Left renal cortex interstitium (tissue), 4 donors: ENCODE measurements around the gene ADH6. TPM values are rescaled to one million over a fixed set of nuclear protein-coding genes. Genes with fewer than 3 reads are reported as not detected.
"Not testable (repeated sequence)": the region's sequence is repeated elsewhere in the genome, so short reads cannot be mapped to it uniquely, and the experiment has no call there.

Experiments used
- DNase-seq, 4 donors: peaks; one replicate each; pipeline ENCODE4 v3.0.0-alpha.2; 2013; ENCODE audit warnings: low read depth in 4 of 4, low spot score in 2 of 4, missing footprints in 1 of 4
- polyA plus RNA-seq, 4 donors: library from polyadenylated mRNA; unstranded; fragments of 120-200 nt; gene quantifications; one replicate each; pipeline ENCODE4 v1.2.1, GENCODE V29; 2013; ENCODE audit not compliant: insufficient read length in 4 of 4

Gene ADH6
- polyA plus RNA-seq, 4 donors: 16.0 to 34.3 (median 28.4) TPM

DNA sequence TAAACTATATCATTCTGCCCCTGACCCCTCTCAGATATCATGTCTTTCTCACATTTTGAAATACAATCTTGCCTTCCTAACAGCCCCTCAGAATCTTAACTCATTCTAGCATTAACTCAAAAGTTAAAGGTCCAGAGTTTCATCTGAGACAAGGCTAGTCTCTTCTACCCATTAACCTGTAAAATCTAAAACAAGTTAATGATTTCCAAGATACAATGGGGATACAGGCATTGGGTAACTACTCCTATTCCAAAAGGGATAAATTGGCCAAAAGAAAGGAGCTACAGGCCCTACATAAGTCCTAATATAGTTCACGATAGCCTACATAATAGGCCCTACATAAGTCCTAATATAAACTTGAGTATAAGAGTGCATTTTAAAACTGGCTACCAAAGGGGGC lies 18.9 kb downstream of the ADH6 start:
- DNase-seq: no peak

DNA sequence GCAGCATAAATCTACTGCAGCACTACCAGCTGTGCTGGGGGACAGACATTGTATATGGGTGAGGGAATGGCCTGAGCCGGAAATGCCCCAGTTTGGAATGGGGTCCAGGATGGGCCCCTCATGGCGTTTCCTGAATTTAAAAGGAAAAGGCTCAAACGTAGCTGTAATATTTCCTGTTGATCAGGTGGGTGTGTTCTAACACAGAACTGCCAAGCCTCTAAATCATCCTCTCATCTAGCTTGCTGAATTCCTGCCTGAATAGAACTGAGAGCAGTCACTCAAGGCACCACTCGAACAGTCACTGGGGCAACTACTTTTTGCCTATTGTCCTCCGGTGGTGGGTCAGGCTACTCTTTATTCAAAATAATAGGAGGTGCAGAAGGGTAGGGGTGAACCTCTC lies 28.7 kb downstream of the ADH6 start:
- no peak for DNase-seq

DNA sequence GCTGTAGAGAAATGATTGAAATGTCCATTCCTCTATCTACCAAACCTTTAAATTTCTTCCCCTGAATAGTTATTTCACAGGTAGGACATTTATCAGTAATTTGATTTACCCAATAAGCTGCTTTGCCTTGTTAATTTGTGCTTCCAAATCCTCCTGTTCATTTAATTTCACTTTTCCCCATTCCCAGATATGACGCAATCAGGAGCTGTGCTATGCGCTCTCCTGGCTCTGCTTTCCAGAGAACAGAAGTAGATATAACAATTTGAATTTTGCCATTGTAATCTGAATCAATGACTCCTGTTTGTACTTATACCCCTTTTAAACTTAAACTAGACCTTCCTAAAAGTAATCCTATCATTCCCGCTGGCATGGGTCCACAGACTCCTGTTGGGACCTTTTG lies 29.1 kb downstream of the ADH6 start:
- not testable (repeated sequence) for DNase-seq

DNA sequence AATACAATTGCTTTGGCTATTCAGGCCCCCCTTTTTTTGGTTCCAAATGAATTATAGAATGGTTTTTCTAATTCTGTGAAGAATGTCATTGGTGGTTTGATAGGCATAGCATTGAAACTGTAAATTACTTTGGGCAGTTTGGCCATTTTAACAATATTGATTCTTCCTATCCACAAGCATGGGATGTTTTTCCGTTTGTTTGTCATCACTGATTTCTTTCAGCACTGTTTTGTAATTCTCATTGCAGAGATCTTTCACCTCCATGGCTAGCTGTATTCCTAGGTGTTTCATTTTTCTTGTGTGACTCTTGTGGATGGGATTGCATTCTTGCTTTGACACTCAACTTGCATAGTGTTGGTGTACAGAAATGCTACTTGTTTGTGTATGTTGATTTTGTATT lies 33.0 kb downstream of the ADH6 start:
- DNase-seq: no peak

DNA sequence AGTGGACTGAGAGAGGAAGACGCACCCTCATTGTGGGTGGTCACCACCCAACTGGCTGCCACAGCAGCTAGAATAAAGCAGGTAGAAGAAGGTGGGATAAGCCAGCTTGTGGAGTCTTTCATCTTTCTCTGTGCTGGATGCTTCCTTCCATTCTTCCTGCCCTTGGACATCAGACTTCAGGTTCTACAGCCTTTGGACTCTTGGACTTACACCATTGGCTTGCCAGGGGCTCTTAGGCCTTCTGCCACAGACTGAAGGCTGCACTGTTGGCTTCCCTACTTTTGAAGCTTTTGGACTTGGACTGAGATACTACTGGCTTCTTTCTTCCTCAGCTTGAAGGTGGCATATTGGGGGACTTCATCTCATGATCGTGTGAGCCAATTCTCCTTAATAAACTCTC lies 33.5 kb downstream of the ADH6 start:
- no peak for DNase-seq

DNA sequence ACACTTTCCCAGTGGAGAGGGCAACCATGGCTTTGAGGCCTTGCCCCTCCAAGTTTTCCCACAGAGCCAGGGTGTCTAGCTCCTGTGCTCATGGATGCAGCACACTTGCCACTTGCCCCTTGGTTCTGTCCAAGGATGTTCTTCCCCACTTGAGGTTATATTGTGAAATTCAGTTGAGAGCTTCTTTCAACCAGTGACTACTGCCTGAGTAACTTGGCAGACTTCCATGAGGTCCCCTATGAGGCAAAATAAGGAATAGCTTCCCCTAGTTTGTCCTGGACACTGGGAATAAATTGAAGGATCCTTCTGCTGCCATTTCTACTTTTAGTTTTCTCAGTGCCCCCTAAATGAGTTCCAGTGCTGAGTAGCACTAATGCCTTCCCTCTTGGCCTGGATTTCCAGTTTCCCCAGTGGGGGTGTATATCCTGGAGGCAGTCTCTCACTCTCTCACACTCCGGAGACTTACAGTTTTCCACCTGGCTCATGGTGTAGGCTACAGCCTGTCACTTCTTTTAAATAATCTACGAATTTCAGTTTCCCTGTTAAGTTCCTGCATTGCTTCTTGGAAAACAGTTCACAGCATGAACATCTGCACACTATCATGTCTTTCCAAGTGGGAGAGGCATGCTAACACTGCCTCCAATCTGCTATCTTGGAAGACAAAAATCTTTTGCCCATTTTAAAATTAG lies 38.5 kb downstream of the ADH6 start:
- DNase-seq: no peak

DNA sequence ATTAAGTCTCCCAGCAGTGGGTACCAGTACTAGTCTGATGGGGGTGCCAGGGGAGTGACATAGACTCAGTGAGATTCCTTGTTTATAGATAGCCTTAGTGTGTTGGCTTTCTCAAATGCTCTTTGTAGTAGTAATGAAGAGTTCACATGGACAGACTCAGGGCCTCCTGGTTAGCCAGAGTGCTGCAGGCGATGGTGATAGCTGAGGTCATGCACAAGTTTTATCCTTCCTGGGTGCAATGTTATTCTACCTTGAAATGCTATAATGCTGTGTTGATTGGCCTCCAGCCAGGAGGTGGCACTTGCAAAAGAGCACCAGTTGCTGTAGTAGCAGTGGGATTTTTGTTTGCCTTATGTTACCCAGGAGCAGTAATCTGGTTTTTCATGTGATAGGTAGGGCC lies 39.4 kb downstream of the ADH6 start:
- no peak for DNase-seq

DNA sequence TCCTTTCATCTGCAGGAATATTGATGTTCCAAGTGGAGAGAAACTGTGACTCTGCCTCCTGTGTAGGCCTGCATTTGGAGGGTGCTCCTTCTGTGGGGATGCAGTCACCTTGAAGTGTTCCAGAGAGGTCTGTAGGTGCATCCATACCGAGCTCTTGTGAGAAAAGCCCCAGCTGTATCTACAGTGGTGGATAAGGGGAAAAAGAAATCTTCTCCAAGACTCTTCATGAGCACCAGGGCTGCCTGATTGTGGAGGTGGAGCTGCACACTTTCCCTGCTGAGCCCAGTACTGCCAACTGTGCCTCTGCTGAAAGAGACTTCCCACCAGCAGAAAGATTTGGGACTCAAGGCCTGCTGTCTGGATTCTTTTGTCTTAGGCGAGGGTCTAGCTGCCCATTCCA lies 39.9 kb downstream of the ADH6 start:
- DNase-seq: no peak

DNA sequence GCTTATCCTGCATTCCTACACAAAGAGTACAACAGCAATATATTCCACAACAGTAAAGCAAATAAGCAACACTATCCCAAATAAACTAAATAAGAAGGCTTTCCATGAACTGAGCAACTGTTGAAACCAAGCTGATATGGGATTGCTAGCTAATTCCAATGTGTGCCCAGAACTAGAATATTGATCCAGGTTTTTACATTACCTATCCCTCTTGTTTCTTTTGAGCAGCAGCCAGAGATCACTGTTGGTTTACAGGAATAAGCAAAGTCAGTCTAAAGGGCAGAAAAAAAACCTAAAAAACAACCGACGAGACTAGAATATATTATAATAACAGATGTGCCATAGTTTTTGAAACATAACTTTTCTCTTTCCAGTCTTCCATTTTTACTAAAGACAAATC lies 52.5 kb downstream of the ADH6 start:
- no peak for DNase-seq

DNA sequence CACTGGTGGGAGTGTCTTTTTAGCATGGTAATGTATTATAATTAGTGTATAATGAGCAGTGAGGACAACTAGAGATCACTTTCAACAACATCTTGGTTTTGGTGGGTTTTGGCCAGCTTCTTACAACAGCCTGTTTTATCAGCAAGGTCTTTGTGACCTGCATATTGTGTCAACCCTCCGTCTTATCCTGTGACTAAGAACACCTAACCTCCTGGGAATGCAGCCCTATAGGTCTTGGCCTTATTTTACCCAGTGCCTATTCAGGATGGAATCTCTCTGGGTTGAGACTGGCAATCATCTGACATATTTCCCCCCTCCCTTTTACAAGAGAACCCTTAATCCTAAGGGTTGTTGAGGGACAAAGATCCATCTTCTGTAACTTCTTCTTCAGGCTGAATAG lies 53.1 kb downstream of the ADH6 start:
- DNase-seq: no peak

DNA sequence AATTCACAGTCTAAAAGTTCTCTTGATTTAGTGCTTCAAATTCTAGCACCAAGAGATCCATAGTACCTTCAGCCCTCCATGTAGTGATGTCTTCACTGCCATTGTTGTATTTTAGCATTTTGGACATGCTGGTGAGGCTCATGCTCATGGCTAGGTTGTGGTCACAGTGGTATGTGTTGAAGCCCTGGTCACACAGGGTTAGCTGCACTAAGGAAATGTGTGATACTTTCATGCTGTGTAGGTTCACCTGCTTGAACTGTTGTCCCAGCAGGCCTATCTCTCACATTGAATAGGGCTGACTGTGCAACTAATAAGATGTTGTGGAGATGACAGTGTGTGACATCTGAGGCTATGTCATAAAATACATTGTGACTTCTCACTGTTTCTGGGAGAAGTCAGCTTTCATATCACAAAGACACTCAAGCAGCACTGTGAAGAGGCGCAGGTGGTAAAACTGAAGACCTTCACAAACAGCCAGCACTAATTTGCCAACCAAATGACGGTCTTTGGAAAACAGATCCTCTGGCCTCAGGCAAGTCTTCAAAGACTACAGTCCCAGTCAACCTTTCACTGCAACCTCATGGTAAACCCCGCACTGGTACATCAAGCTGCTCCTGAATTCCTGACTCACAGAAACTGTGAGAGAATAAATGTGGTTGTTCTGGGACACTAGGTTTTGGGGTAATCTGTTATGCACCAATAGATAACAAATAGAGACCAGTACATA lies 57.5 kb downstream of the ADH6 start:
- no peak for DNase-seq

DNA sequence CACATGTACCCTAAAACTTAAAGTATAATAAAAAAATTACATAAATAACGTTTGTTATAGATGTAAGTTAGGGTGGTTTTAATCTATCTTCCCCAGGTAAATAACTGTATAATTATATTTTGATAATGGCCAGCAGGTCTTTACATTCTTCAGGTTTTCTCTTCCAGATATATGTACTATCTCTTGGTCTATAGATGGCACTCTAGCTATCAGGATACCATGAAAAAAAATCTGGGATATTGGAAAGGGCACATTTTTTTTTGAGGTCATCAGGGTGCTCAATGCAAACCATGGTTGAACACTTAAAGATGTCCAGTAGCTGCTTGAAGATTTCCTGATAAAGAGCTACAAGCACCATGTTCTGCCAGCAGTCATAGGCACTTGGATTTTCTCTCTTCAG lies 59.3 kb downstream of the ADH6 start:
- DNase-seq: no peak

DNA sequence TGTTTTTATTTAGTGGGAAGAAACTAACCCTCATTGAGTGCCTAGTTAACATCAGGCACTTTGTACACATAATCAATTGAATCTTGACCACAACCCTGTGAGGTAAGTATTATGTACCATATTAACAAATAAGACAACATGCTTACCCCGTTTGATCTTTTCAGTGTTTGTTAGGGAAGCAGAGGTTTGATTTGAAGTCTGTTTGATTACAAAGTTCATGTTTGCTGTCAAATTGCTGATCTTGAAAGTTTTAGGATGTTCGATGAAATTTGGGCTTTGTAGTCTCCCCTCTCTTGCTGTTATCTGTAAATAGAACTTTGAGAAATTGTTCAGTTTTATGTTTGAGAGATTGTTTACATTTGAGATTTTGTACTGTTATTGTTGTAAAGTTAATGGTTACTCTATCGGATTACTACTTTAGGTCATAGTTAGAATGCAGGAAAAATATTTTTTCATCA lies 61.5 kb downstream of the ADH6 start:
- DNase-seq: no peak

DNA sequence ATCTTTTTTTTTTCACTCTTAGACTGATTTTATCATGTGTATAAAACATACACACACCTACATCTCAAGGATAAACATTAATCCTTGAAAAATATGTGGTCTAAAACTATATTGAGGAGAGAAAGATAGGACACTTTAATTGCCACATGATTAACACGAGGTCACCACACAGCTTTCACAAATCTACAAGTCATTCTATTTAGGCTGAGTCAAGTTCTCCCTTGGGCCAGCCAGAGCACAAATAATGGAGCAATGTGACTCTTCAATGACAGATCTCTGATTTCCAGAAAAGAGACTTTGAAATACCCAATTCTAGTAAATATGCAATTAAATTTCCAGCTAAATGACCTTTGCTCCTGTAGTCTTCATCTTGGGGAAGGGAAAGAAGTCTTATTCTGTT lies 62.1 kb downstream of the ADH6 start:
- DNase-seq: no peak

DNA sequence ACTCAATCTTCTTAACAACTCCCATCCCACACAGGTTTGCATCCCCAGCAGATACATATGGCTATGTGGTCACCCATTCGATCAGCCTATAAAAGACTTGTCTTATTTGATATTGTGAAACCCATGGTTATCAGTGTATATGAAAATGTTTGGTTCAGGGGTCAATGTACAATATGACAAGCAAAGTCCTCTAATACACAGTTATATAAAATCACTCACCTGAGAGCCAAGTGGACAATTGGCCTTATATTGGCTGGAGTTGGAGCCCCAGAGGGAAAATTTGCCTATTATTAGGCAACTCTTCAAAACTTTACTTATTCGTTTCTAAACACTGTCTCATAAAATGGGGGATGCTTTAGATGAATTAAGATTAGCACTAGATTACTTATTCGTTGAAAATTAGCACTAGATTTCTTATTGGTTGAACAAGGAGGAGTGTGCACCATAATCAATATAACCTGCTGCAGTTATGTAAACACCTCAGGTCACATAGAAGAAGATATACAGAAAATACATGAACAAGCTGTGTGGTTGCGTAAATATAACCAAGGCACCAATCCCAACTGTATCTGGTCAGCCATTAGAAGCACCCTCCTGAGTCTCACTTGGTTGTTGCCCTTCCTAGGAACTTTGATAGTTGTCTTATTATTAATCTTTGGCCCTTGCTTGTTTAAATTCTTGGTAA lies 64.2 kb downstream of the ADH6 start:
- DNase-seq: no peak

Other genes starting within 250 kb of the ADH6 start
- gene METAP1, start 223.5 kb downstream of the ADH6 start, polyA plus RNA-seq: 10 to 100 TPM; 60.3 to 74.4 (median 67.2) TPM
- gene ADH5, start 130.5 kb downstream of the ADH6 start, polyA plus RNA-seq: 100 to 1,000 TPM; 231 to 314 (median 236) TPM
- 1 to 10 TPM in 2 of 4 donors, under 1 TPM in 2; 0.43 to 1.4 (median 0.92) TPM for gene ADH4, start 74.9 kb downstream of the ADH6 start, polyA plus RNA-seq
- 1 to 10 TPM in 2 of 4 donors, under 1 TPM in 2; 0.11 to 5.3 (median 1.2) TPM for gene ADH1A, start 71.7 kb upstream of the ADH6 start, polyA plus RNA-seq
- gene ADH1B, start 102.2 kb upstream of the ADH6 start, polyA plus RNA-seq: 10 to 100 TPM; 19.9 to 28.9 (median 23.2) TPM
- gene ADH1C, start 133.5 kb upstream of the ADH6 start, polyA plus RNA-seq: 100 to 1,000 TPM in 3 of 4 donors, 10 to 100 TPM in 1; 86.3 to 149 (median 117) TPM
- not detected for gene ADH7, start 216.1 kb upstream of the ADH6 start, polyA plus RNA-seq